NOMO-1 treated with DMSO at 0.1 percent for 48 hours (cell line): ENCODE results near the gene USP34.

Experiments used
- DNase-seq: peaks from one replicate; lab custom pipeline; 2025; ENCODE audit not compliant: unreplicated experiment; lab: John Stamatoyannopoulos, UW

Gene USP34

GRCh38 chr2:61376211-61376610 lies 94.7 kb downstream of the USP34 start:
- DNase-seq = no peak

- no peak for DNase-seq
These were observed 99.9 kb downstream of the USP34 start for GRCh38 chr2:61371027-61371426.

GRCh38 chr2:61368687-61369665 lies 101.9 kb downstream of the USP34 start:
- no peak for DNase-seq

- no peak for DNase-seq
These were observed 103.7 kb downstream of the USP34 start for GRCh38 chr2:61367177-61367576.

- no peak for DNase-seq
These were observed 107.3 kb downstream of the USP34 start for GRCh38 chr2:61363580-61363979.

GRCh38 chr2:61362873-61363272 lies 108.0 kb downstream of the USP34 start:
- DNase-seq = no peak

- no peak for DNase-seq
These were observed 109.8 kb downstream of the USP34 start for GRCh38 chr2:61361068-61361467.

GRCh38 chr2:61359058-61359457 lies 111.8 kb downstream of the USP34 start:
- DNase-seq = no peak

- no peak for DNase-seq
These were observed 113.2 kb downstream of the USP34 start for GRCh38 chr2:61357681-61358080.

GRCh38 chr2:61356958-61357350 lies 113.9 kb downstream of the USP34 start:
- no peak for DNase-seq

GRCh38 chr2:61356261-61356957 lies 114.5 kb downstream of the USP34 start:
- no peak for DNase-seq

GRCh38 chr2:61354543-61355197 lies 116.2 kb downstream of the USP34 start:
- DNase-seq = no peak

- no peak for DNase-seq
These were observed 117.0 kb downstream of the USP34 start for GRCh38 chr2:61353909-61354308.

GRCh38 chr2:61350777-61351176 lies 120.1 kb downstream of the USP34 start:
- no peak for DNase-seq

- DNase-seq = no peak
These were observed 127.7 kb downstream of the USP34 start for GRCh38 chr2:61343141-61343540.

GRCh38 chr2:61340242-61340641 lies 130.6 kb downstream of the USP34 start:
- no peak for DNase-seq

- DNase-seq = no peak
These were observed 132.4 kb downstream of the USP34 start for GRCh38 chr2:61338447-61338846.

GRCh38 chr2:61335187-61335586 lies 135.7 kb downstream of the USP34 start:
- DNase-seq = no peak

GRCh38 chr2:61334466-61334865 lies 136.4 kb downstream of the USP34 start:
- no peak for DNase-seq

GRCh38 chr2:61328707-61329251 lies 142.1 kb downstream of the USP34 start:
- DNase-seq = peak; percentile 11

- DNase-seq = no peak
These were observed 143.7 kb downstream of the USP34 start for GRCh38 chr2:61327173-61327572.
